Measurements from ENCODE around the gene PSME3. TPM values are rescaled to one million over a fixed set of nuclear protein-coding genes. Genes with fewer than 3 reads are reported as not detected.
A peak's percentile ranks its signal among the peaks of the same experiment; 100 is the strongest.

The PSME3 gene
- total and polyA plus RNA-seq, 2 of the 13 experiments (the other 11 are each of a cell fraction or from before 2014, with no cell fraction given), result 66.3 to 135 TPM

- TF ChIP-seq ZNF18 (CRISPR knock-in tag; IDR thresholded peaks at IDR 0.05; ENCODE audit: insufficient replicate concordance) (peak; percentile 96), SCMH1 (CRISPR knock-in tag; IDR thresholded peaks at IDR 0.05; ENCODE audit: borderline replicate concordance) (no peak), ZNF501 (CRISPR knock-in tag; IDR thresholded peaks at IDR 0.05) (peak; percentile 99), ZNF580 (CRISPR knock-in tag; IDR thresholded peaks at IDR 0.05; ENCODE audit: borderline replicate concordance, low read depth) (no peak; the same call in 1 of the 2 replicates), HNRNPL (IDR thresholded peaks at IDR 0.05; ENCODE audit: low read depth, low read length) (peak; percentile 78; the same call in 1 of the 2 replicates), SNAI1 (CRISPR knock-in tag; IDR thresholded peaks at IDR 0.05; ENCODE audit: borderline replicate concordance) (no peak), ATF2 (CRISPR knock-in tag; IDR thresholded peaks at IDR 0.05) (peak; percentile 75; the same call in 1 of the 2 replicates), HINFP (CRISPR knock-in tag; IDR thresholded peaks at IDR 0.05; ENCODE audit: low read depth) (no peak; the same call in 1 of the 2 replicates), YEATS2 (CRISPR knock-in tag; IDR thresholded peaks at IDR 0.05; ENCODE audit: borderline replicate concordance) (peak; percentile 96), PAX8 (CRISPR knock-in tag; IDR thresholded peaks at IDR 0.05; ENCODE audit: borderline replicate concordance) (peak; percentile 85; the same call in 1 of the 2 replicates), ZBTB8A (CRISPR knock-in tag; IDR thresholded peaks at IDR 0.05; ENCODE audit: borderline replicate concordance, low read depth) (peak; percentile 62; the same call in 1 of the 2 replicates), ZNF124 (CRISPR knock-in tag; IDR thresholded peaks at IDR 0.05) (no peak; the same call in 1 of the 2 replicates), ARNTL (CRISPR knock-in tag; IDR thresholded peaks at IDR 0.05) (peak; percentile 96), HOXA7 (CRISPR knock-in tag; IDR thresholded peaks at IDR 0.05) (no peak), ZSCAN29 (CRISPR knock-in tag; conservative IDR thresholded peaks at IDR 0.05) (peak; percentile 72), SKI (IDR thresholded peaks at IDR 0.05; ENCODE audit: partially characterized antibody) (peak; percentile 52), ZBTB26 (CRISPR knock-in tag; IDR thresholded peaks at IDR 0.05; ENCODE audit: borderline replicate concordance) (peak; percentile 81), ZBTB3 (CRISPR knock-in tag; IDR thresholded peaks at IDR 0.05; ENCODE audit: borderline replicate concordance, low read depth) (peak; percentile 91), FOXK1 (CRISPR knock-in tag; IDR thresholded peaks at IDR 0.05; ENCODE audit: borderline replicate concordance, low read depth) (peak; percentile 97), REPIN1 (CRISPR knock-in tag; IDR thresholded peaks at IDR 0.05; ENCODE audit: borderline replicate concordance, low read depth) (peak; percentile 84)
Observed at GRCh38 chr17:42832934-42833766, at the start of gene PSME3 (continued).

Measured in HepG2 (cell line).